HepG2 (cell line): Measurements from ENCODE around the gene HAPLN1. TPM values are rescaled to one million over a fixed set of nuclear protein-coding genes. Genes with fewer than 3 reads are reported as not detected.
A peak's percentile ranks its signal among the peaks of the same experiment; 100 is the strongest.

Source experiments
- ATM ChIP-seq: fragments of 450-650 bp; IDR thresholded peaks from 2 replicates; pipeline ENCODE4 v1.7.1; 2017; ENCODE audit warnings: mild to moderate bottlenecking, borderline replicate concordance
- DNMT1 ChIP-seq: sonication (generic); formaldehyde crosslinking; IDR thresholded peaks from 2 replicates; pipeline ENCODE4 v1.5.1; 2020; ENCODE audit warnings: mild to moderate bottlenecking, missing genetic modification reagents
- EED ChIP-seq: sonication (generic); formaldehyde crosslinking; IDR thresholded peaks from 2 replicates; pipeline ENCODE4 v1.5.0; 2020; ENCODE audit warnings: mild to moderate bottlenecking, missing genetic modification reagents
- FOSL1 ChIP-seq: sonication (generic); formaldehyde crosslinking; IDR thresholded peaks from 2 replicates; pipeline ENCODE4 v1.9.0; 2021; ENCODE audit warnings: missing genetic modification reagents, borderline replicate concordance
- FOXA3 ChIP-seq: IDR thresholded peaks from 2 replicates; pipeline ENCODE4 v1.6.1; 2016; ENCODE audit warnings: missing genetic modification reagents, missing compliant biosample characterization
- FOXO1 ChIP-seq: sonication (generic); formaldehyde crosslinking; IDR thresholded peaks from 2 replicates; pipeline ENCODE4 v1.4.0; 2020; ENCODE audit warnings: missing genetic modification reagents
- GFI1 ChIP-seq: sonication (generic); formaldehyde crosslinking; IDR thresholded peaks from 2 replicates; pipeline ENCODE4 v1.5.0; 2020; ENCODE audit warnings: missing genetic modification reagents, mild to moderate bottlenecking, borderline replicate concordance
- HES4 ChIP-seq: sonication (generic); formaldehyde crosslinking; IDR thresholded peaks from 2 replicates; pipeline ENCODE4 v1.9.0; 2021; ENCODE audit warnings: mild to moderate bottlenecking, missing genetic modification reagents, borderline replicate concordance
- NCOA2 ChIP-seq: sonication (generic); formaldehyde crosslinking; IDR thresholded peaks from 2 replicates; pipeline ENCODE4 v1.8.0; 2022; ENCODE audit warnings: inconsistent platforms
- NFE2 ChIP-seq: sonication (generic); formaldehyde crosslinking; IDR thresholded peaks from 2 replicates; pipeline ENCODE4 v1.4.0; 2020; ENCODE audit warnings: missing genetic modification reagents
- SRSF9 ChIP-seq: fragments of 200-400 bp; formaldehyde crosslinking; IDR thresholded peaks from 2 replicates; pipeline ENCODE4 v1.6.1; 2018; ENCODE audit warnings: borderline replicate concordance, mild to moderate bottlenecking, low read depth, low read length; ENCODE audit not compliant: insufficient read depth, poor library complexity, severe bottlenecking
- ZEB1 ChIP-seq: IDR thresholded peaks from 2 replicates; pipeline ENCODE4 v1.6.1; 2012; ENCODE audit warnings: mild to moderate bottlenecking, low read depth, inconsistent platforms; ENCODE audit not compliant: insufficient replicate concordance
- ZNF101 ChIP-seq: sonication (generic); formaldehyde crosslinking; IDR thresholded peaks from 2 replicates; pipeline ENCODE4 v1.4.0; 2020; ENCODE audit warnings: mild to moderate bottlenecking, low read depth, missing genetic modification reagents, borderline replicate concordance
- ZNF296 ChIP-seq: sonication (generic); formaldehyde crosslinking; conservative IDR thresholded peaks from 2 replicates; pipeline ENCODE4 v1.5.0; 2020; ENCODE audit warnings: mild to moderate bottlenecking, missing genetic modification reagents
- polyA plus RNA-seq, 8 experiments: library from polyadenylated mRNA; depleted of rRNA in 3 of 8; stranded (reverse) in 7 of 8; unstranded in 1 of 8; fragments of >200 nt; fragmentation: Illumina TruSeq in 4 of 8; extraction: Trizol in 4 of 8; gene quantifications; 2 replicates each; pipeline versions ENCODE4 v1.2.1 to v1.2.3, GENCODE V29; 2011 to 2016; ENCODE audit warnings: low read depth in 4 of 8, missing spikeins in 1 of 8, mixed read lengths in 1 of 8; ENCODE audit not compliant: insufficient read depth in 1 of 8
- total RNA-seq, 5 experiments: library from RNA; depleted of rRNA; stranded (reverse); fragments of >200 nt; fragmentation: Illumina TruSeq; extraction: Trizol; gene quantifications; 2 replicates each; pipeline ENCODE4 v1.2.3, GENCODE V29; 2016; ENCODE audit warnings: low read depth in 1 of 5
- TF ChIP-seq, protein P1 (sequence below): sonication (generic); formaldehyde crosslinking; IDR thresholded peaks from 2 replicates; pipeline ENCODE4 v1.4.0; 2020; ENCODE audit warnings: mild to moderate bottlenecking, missing genetic modification reagents, borderline replicate concordance
- TF ChIP-seq, protein P2 (sequence below): sonication (generic); formaldehyde crosslinking; IDR thresholded peaks from 2 replicates; pipeline ENCODE4 v1.4.0; 2020; ENCODE audit warnings: missing genetic modification reagents
- TF ChIP-seq, protein P3 (sequence below): sonication (generic); formaldehyde crosslinking; IDR thresholded peaks from 2 replicates; pipeline ENCODE4 v1.5.0; 2020; ENCODE audit warnings: mild to moderate bottlenecking, missing genetic modification reagents
- TF ChIP-seq, protein P4 (sequence below): IDR thresholded peaks from 2 replicates; pipeline ENCODE4 v1.6.1; 2012; ENCODE audit warnings: inconsistent platforms

The HAPLN1 gene
- total and polyA plus RNA-seq, 2 of the 13 experiments (the other 11 are each of a cell fraction or from before 2014, with no cell fraction given), result not detected

DNA sequence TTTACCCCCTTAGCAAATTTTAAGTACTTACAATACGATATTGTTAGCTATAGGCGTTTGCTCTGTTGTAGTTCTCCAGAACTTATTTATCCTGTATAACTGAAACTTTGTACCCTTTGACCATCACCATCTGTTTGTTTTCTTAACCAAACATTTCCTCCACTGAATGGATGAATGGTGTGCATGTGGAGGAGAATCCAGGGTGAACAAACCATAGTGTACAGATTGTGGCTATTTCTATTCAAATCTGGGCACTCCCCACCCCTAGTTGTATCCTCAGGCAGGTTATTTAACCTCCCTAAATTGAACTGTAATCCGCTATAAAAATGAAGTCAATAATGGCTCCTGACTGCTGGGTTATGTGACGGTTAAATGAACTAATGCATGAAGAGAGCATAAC is 21.4 kb upstream of the HAPLN1 start (continued):
- TF ChIP-seq, protein P1, sequence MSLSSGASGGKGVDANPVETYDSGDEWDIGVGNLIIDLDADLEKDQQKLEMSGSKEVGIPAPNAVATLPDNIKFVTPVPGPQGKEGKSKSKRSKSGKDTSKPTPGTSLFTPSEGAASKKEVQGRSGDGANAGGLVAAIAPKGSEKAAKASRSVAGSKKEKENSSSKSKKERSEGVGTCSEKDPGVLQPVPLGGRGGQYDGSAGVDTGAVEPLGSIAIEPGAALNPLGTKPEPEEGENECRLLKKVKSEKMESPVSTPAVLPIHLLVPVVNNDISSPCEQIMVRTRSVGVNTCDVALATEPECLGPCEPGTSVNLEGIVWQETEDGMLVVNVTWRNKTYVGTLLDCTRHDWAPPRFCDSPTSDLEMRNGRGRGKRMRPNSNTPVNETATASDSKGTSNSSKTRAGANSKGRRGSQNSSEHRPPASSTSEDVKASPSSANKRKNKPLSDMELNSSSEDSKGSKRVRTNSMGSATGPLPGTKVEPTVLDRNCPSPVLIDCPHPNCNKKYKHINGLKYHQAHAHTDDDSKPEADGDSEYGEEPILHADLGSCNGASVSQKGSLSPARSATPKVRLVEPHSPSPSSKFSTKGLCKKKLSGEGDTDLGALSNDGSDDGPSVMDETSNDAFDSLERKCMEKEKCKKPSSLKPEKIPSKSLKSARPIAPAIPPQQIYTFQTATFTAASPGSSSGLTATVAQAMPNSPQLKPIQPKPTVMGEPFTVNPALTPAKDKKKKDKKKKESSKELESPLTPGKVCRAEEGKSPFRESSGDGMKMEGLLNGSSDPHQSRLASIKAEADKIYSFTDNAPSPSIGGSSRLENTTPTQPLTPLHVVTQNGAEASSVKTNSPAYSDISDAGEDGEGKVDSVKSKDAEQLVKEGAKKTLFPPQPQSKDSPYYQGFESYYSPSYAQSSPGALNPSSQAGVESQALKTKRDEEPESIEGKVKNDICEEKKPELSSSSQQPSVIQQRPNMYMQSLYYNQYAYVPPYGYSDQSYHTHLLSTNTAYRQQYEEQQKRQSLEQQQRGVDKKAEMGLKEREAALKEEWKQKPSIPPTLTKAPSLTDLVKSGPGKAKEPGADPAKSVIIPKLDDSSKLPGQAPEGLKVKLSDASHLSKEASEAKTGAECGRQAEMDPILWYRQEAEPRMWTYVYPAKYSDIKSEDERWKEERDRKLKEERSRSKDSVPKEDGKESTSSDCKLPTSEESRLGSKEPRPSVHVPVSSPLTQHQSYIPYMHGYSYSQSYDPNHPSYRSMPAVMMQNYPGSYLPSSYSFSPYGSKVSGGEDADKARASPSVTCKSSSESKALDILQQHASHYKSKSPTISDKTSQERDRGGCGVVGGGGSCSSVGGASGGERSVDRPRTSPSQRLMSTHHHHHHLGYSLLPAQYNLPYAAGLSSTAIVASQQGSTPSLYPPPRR (CRISPR knock-in tag), result no peak
- TF ChIP-seq HES4 (CRISPR knock-in tag), result no peak
- TF ChIP-seq ZEB1, result no peak
- TF ChIP-seq EED, result no peak
- TF ChIP-seq, protein P2, sequence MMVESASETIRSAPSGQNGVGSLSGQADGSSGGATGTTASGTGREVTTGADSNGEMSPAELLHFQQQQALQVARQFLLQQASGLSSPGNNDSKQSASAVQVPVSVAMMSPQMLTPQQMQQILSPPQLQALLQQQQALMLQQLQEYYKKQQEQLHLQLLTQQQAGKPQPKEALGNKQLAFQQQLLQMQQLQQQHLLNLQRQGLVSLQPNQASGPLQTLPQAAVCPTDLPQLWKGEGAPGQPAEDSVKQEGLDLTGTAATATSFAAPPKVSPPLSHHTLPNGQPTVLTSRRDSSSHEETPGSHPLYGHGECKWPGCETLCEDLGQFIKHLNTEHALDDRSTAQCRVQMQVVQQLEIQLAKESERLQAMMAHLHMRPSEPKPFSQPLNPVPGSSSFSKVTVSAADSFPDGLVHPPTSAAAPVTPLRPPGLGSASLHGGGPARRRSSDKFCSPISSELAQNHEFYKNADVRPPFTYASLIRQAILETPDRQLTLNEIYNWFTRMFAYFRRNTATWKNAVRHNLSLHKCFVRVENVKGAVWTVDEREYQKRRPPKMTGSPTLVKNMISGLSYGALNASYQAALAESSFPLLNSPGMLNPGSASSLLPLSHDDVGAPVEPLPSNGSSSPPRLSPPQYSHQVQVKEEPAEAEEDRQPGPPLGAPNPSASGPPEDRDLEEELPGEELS (CRISPR knock-in tag), result peak; percentile 59
- TF ChIP-seq ZNF296 (CRISPR knock-in tag), result no peak
- TF ChIP-seq SRSF9, result no peak
- peak; percentile 33; the same call in 1 of the 2 replicates for TF ChIP-seq GFI1 (CRISPR knock-in tag)
- TF ChIP-seq ATM, result no peak
- peak; percentile 74 for TF ChIP-seq FOXA3
- TF ChIP-seq DNMT1 (CRISPR knock-in tag), result no peak
- TF ChIP-seq NCOA2 (CRISPR knock-in tag), result peak; percentile 32; the same call in 1 of the 2 replicates
- TF ChIP-seq FOSL1 (CRISPR knock-in tag), result no peak
- TF ChIP-seq NFE2 (CRISPR knock-in tag), result no peak
- TF ChIP-seq, protein P3, sequence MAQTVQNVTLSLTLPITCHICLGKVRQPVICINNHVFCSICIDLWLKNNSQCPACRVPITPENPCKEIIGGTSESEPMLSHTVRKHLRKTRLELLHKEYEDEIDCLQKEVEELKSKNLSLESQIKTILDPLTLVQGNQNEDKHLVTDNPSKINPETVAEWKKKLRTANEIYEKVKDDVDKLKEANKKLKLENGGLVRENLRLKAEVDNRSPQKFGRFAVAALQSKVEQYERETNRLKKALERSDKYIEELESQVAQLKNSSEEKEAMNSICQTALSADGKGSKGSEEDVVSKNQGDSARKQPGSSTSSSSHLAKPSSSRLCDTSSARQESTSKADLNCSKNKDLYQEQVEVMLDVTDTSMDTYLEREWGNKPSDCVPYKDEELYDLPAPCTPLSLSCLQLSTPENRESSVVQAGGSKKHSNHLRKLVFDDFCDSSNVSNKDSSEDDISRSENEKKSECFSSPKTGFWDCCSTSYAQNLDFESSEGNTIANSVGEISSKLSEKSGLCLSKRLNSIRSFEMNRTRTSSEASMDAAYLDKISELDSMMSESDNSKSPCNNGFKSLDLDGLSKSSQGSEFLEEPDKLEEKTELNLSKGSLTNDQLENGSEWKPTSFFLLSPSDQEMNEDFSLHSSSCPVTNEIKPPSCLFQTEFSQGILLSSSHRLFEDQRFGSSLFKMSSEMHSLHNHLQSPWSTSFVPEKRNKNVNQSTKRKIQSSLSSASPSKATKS (CRISPR knock-in tag), result no peak
- peak; percentile 49; the same call in 1 of the 2 replicates for TF ChIP-seq FOXO1 (CRISPR knock-in tag)
- no peak for TF ChIP-seq ZNF101 (CRISPR knock-in tag)
- TF ChIP-seq, protein P4, sequence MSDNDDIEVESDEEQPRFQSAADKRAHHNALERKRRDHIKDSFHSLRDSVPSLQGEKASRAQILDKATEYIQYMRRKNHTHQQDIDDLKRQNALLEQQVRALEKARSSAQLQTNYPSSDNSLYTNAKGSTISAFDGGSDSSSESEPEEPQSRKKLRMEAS, result peak; percentile 41; the same call in 1 of the 2 replicates
